ENCODE measurements around the gene PPP3R1. TPM values are rescaled to one million over a fixed set of nuclear protein-coding genes. Genes with fewer than 3 reads are reported as not detected.
A peak's percentile ranks its signal among the peaks of the same experiment; 100 is the strongest.

The PPP3R1 gene
- total and polyA plus RNA-seq, 2 of the 4 experiments (the other 2 are of a cell fraction): 9.1 to 17.3 TPM

DNA sequence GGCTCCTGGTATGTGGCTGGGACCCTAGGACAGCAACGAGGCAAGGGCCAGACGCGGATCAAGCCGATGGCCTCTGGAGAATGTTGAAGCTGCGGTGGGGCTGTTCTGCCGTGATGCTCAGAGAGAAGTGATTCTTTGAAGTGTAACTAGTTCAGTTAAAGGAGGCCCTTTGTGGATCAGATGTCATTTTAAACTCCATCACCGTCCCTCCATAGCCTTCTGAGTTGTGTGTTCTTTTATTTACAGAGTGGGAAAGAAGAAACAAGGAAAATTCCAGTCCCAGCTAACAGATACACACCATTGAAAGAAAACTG is 94.2 kb downstream of the PPP3R1 start:
- H3K4ac ChIP-seq (ENCODE audit: low read depth, low read length): peak overlapping the region; percentile 70
- H3K23ac ChIP-seq (ENCODE audit: low read depth, low read length): peak overlapping the region; percentile 2; the same call in 1 of the 2 replicates
- peak overlapping the region; percentile 34 to 64; a peak in 3 of 4 replicates for H4K8ac ChIP-seq (ENCODE audit: low read depth in 2 of 2, low read length in 2 of 2)
- H3K9me1 ChIP-seq (ENCODE audit: insufficient read depth, low read length): no peaks in the 10 kb centered on the region
- peak overlapping the region; percentile 6; the same call in 1 of the 2 replicates for H4K5ac ChIP-seq (ENCODE audit: low read depth, low read length)
- in situ Hi-C loops (cut with MboI; ENCODE audit: low sequenced_read_pairs): no loop called here
- H2BK120ac ChIP-seq (ENCODE audit: low read depth, low read length): no peak overlapping the region
- no peak overlapping the region for H2BK15ac ChIP-seq (ENCODE audit: low read depth, low read length)
- TF ChIP-seq, protein P1, sequence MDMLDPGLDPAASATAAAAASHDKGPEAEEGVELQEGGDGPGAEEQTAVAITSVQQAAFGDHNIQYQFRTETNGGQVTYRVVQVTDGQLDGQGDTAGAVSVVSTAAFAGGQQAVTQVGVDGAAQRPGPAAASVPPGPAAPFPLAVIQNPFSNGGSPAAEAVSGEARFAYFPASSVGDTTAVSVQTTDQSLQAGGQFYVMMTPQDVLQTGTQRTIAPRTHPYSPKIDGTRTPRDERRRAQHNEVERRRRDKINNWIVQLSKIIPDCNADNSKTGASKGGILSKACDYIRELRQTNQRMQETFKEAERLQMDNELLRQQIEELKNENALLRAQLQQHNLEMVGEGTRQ (IDR thresholded peaks at IDR 0.05; ENCODE audit: low read depth, low read length): no peak
- TF ChIP-seq NFE2L2 (IDR thresholded peaks at IDR 0.05; ENCODE audit: low read depth, low read length) (no peak), CHD1 (IDR thresholded peaks at IDR 0.05; ENCODE audit: low read depth, low read length) (peak; percentile 2; the same call in 1 of the 2 replicates), RFX5 (IDR thresholded peaks at IDR 0.05; ENCODE audit: low read depth, low read length) (no peak)
- no peak overlapping the region for H2BK20ac ChIP-seq (ENCODE audit: low read depth, low read length)
- H3K27me3 ChIP-seq (ENCODE audit: control insufficient read depth, insufficient read depth, low read length): no peaks in the 10 kb centered on the region
- H3K14ac ChIP-seq (replicated peaks; ENCODE audit: low read depth, low read length): peak overlapping the region; percentile 47
- H3K4me2 ChIP-seq (ENCODE audit: low read depth, low read length): peak overlapping the region; percentile 81
- peak overlapping the region; percentile 75 for H3K4me3 ChIP-seq (ENCODE audit: insufficient read depth, low read depth, low read length)
- TSS peak; percentile 46 for BruUV-seq (replicated peaks)
- H2AFZ ChIP-seq (replicated peaks; ENCODE audit: low read length, poor library complexity): peak overlapping the region; percentile 96
- H3K56ac ChIP-seq (ENCODE audit: extremely low read depth, insufficient read depth, low read length): peak overlapping the region; percentile 77
- H3K9ac ChIP-seq (ENCODE audit: low read depth, low read length): peak overlapping the region; percentile 83
- peak overlapping the region; percentile 18 for H2BK5ac ChIP-seq (ENCODE audit: low read depth, low read length, poor library complexity, severe bottlenecking)
- dilution Hi-C loops (cut with HindIII; ENCODE audit: low sequenced_read_pairs, unreplicated experiment): no loop called here
- ATAC-seq (ENCODE audit: low read depth) (no peak), DNase-seq (no peak)
- WGBS, 2 experiments (ENCODE audit: extremely low coverage in 2 of 2, insufficient read length in 1 of 2): no CpG with 5 or more reads among the region's 7 CpGs
- no peaks in the 10 kb centered on the region for H4K20me1 ChIP-seq (ENCODE audit: insufficient read depth, low read length)
- peaks cover 3% of the 10 kb centered on the region; the same call in 1 of the 2 replicates for H3K36me3 ChIP-seq (ENCODE audit: control insufficient read depth, insufficient read depth, low read length)
- no peaks in the 10 kb centered on the region for H3K4me1 ChIP-seq (ENCODE audit: control insufficient read depth, insufficient read depth, low read length)
- no peaks in the 10 kb centered on the region for H3K9me3 ChIP-seq (ENCODE audit: control insufficient read depth, insufficient read depth, low read length)
- H4K91ac ChIP-seq (ENCODE audit: insufficient read depth, low read depth, low read length): peak overlapping the region; percentile 48
- intact Hi-C loops (cut with micrococcal nuclease): loop anchor here (5.0 kb wide), 1 partner anchor 36 kb away; no protein-coding TSS in a partner anchor
- H2AK9ac ChIP-seq (replicated peaks; ENCODE audit: low read depth, low read length, poor library complexity): peak overlapping the region; percentile 92
- H2AK5ac ChIP-seq (ENCODE audit: low read depth, low read length): peak overlapping the region; percentile 68
- peaks cover 10 to 44% of the 10 kb centered on the region in 2 experiments for H3K79me1 ChIP-seq (ENCODE audit: low read depth in 1 of 2, low read length in 2 of 2)
- ChIA-PET POLR2A (ENCODE audit: unreplicated experiment) (no interaction called here), CTCF (interaction anchor here (1.0 kb wide), 1 partner anchor 125 kb away, joined by 4 read pairs; no protein-coding TSS in a partner anchor)
- 0 out of 2 replicates have a peak overlapping the region, but pooled peaks have one; percentile 5 for H3K18ac ChIP-seq (ENCODE audit: low read depth, low read length)
- peak overlapping the region; percentile 69 for H3K27ac ChIP-seq (ENCODE audit: insufficient read depth, low read length)
